H1 (cell line): Measurements from ENCODE around the gene CHCHD6. TPM values are rescaled to one million over a fixed set of nuclear protein-coding genes. Genes with fewer than 3 reads are reported as not detected.

Experiments
- CTCF ChIA-PET: fragments of 300-600 bp; sonication (Branson Sonifier 250); formaldehyde crosslinking; loops from one replicate; lab custom pipeline; 2021; ENCODE audit not compliant: partially characterized antibody; lab: Charles Lee
- POLR2A ChIA-PET: fragments of 300-600 bp; sonication (Branson Sonifier 250); formaldehyde crosslinking; loops from one replicate; lab custom pipeline; 2021; ENCODE audit warnings: inconsistent platforms; ENCODE audit not compliant: partially characterized antibody; lab: Charles Lee
- DNase-seq, 2 experiments: peaks; one replicate each; pipeline versions ENCODE4 v3.0.0 to v3.0.0-alpha.2; 2010 to 2022; ENCODE audit warnings: low spot score in 2 of 2, low read depth in 1 of 2, mixed read lengths in 1 of 2
- FAIRE-seq: peaks from 2 replicates; lab custom pipeline; 2011; peaks lifted over from hg19 to GRCh38; lab: Jason Lieb, UNC
- H2AFZ ChIP-seq: 2 replicates; pipeline ENCODE4 v1.8.1; 2012; ENCODE audit warnings: low read length, inconsistent platforms
- H2AK5ac ChIP-seq: 2 replicates; pipeline ENCODE4 v1.6.1; 2013; ENCODE audit warnings: low read depth, low read length
- H2BK120ac ChIP-seq: replicated peaks from 2 replicates; pipeline ENCODE3; 2013; ENCODE audit warnings: low read depth, low read length, inconsistent platforms
- H2BK12ac ChIP-seq: 2 replicates; pipeline ENCODE4 v1.6.1; 2013; ENCODE audit warnings: low read depth, low read length
- H2BK15ac ChIP-seq: 2 replicates; pipeline ENCODE4 v1.6.1; 2013; ENCODE audit warnings: low read length
- H2BK20ac ChIP-seq: 2 replicates; pipeline ENCODE4 v1.6.1; 2013; ENCODE audit warnings: low read length
- H2BK5ac ChIP-seq: 2 replicates; pipeline ENCODE4 v1.6.1; 2013; ENCODE audit warnings: low read depth, low read length
- H3K14ac ChIP-seq: 2 replicates; pipeline ENCODE4 v1.6.1; 2013; ENCODE audit warnings: inconsistent platforms; ENCODE audit not compliant: insufficient read length
- H3K18ac ChIP-seq: 2 replicates; pipeline ENCODE4 v1.6.1; 2013; ENCODE audit warnings: low read length; ENCODE audit errors: extremely low read depth
- H3K23ac ChIP-seq: 2 replicates; pipeline ENCODE4 v1.6.1; 2013; ENCODE audit warnings: inconsistent platforms; ENCODE audit not compliant: insufficient read length
- H3K23me2 ChIP-seq: 2 replicates; pipeline ENCODE4 v1.6.1; 2013; ENCODE audit warnings: low read depth, low read length
- H3K27ac ChIP-seq: 2 replicates; pipeline ENCODE4 v1.6.1; 2011; ENCODE audit warnings: low read depth, low read length, inconsistent platforms
- H3K27me3 ChIP-seq, 4 experiments: replicated peaks in 1 of 4; 1 replicate in 1 of 4; 2 replicates in 3 of 4; pipeline versions ENCODE4 v1.6.1 to v1.8.1; 2011 to 2013; ENCODE audit warnings: low read length in 3 of 4, mild to moderate bottlenecking in 3 of 4, inconsistent platforms in 2 of 4, mixed read lengths in 2 of 4, moderate library complexity in 1 of 4; ENCODE audit not compliant: control insufficient read depth in 3 of 4, insufficient read depth in 3 of 4; ENCODE audit errors: extremely low read depth in 1 of 4
- H3K36me3 ChIP-seq, 4 experiments: 2 replicates each; pipeline versions ENCODE4 v1.6.1 to v1.8.1; 2011 to 2013; ENCODE audit warnings: mild to moderate bottlenecking in 4 of 4, low read length in 3 of 4, moderate library complexity in 2 of 4, control low read depth in 1 of 4, inconsistent platforms in 1 of 4; ENCODE audit not compliant: insufficient read depth in 4 of 4, control insufficient read depth in 2 of 4
- H3K4ac ChIP-seq: replicated peaks from 2 replicates; pipeline ENCODE3; 2013; ENCODE audit warnings: low read length, low read depth, mixed read lengths, inconsistent platforms; ENCODE audit not compliant: insufficient read length
- H3K4me1 ChIP-seq, 4 experiments: replicated peaks in 1 of 4; 1 replicate in 1 of 4; 2 replicates in 3 of 4; pipeline versions ENCODE4 v1.6.1 to v1.8.1; 2011 to 2013; ENCODE audit warnings: low read length in 3 of 4, inconsistent platforms in 2 of 4, mixed read lengths in 1 of 4; ENCODE audit not compliant: insufficient read depth in 4 of 4, control insufficient read depth in 3 of 4
- H3K4me2 ChIP-seq, 2 experiments: 2 replicates each; pipeline versions ENCODE4 v1.6.1 to v1.8.1; 2011 to 2013; ENCODE audit warnings: low read depth in 2 of 2, low read length in 2 of 2, control low read depth in 1 of 2, inconsistent platforms in 1 of 2, mild to moderate bottlenecking in 1 of 2; ENCODE audit not compliant: insufficient read depth in 1 of 2
- H3K4me3 ChIP-seq, 4 experiments: fragments of 200-600, 300-600 bp in 1 of 4; sonication (generic), shearing (Covaris generic), sonication (Bioruptor Twin) in 1 of 4; 2 replicates each; pipeline versions ENCODE4 v1.5.1 to v1.8.1; 2011 to 2016; ENCODE audit warnings: low read length in 4 of 4, low read depth in 3 of 4, control low read depth in 2 of 4, inconsistent platforms in 2 of 4, mild to moderate bottlenecking in 2 of 4, mixed read lengths in 1 of 4, moderate library complexity in 1 of 4; ENCODE audit not compliant: insufficient read depth in 2 of 4; ENCODE audit errors: extremely low read depth in 1 of 4
- H3K56ac ChIP-seq: replicated peaks from 2 replicates; pipeline ENCODE3; 2013; ENCODE audit warnings: low read depth, mild to moderate bottlenecking, mixed read lengths, low read length, inconsistent platforms; ENCODE audit not compliant: insufficient read length
- H3K79me1 ChIP-seq: 2 replicates; pipeline ENCODE4 v1.6.1; 2013; ENCODE audit warnings: low read depth, low read length, control low read depth
- H3K79me2 ChIP-seq, 2 experiments: 2 replicates each; pipeline versions ENCODE4 v1.6.1 to v1.8.1; 2012 to 2013; ENCODE audit warnings: low read length in 2 of 2, mild to moderate bottlenecking in 2 of 2, inconsistent platforms in 1 of 2; ENCODE audit not compliant: insufficient read depth in 2 of 2, control insufficient read depth in 1 of 2
- H3K9ac ChIP-seq, 4 experiments: replicated peaks in 1 of 4; 1 replicate in 1 of 4; 2 replicates in 3 of 4; pipeline versions ENCODE4 v1.6.1 to v1.8.1; 2011 to 2013; ENCODE audit warnings: low read depth in 3 of 4, low read length in 3 of 4, control low read depth in 2 of 4, mild to moderate bottlenecking in 2 of 4, moderate library complexity in 2 of 4, inconsistent platforms in 1 of 4; ENCODE audit errors: extremely low read depth in 1 of 4
- H3K9me3 ChIP-seq, 2 experiments: 2 replicates each; pipeline versions ENCODE4 v1.6.1 to v1.8.1; 2012 to 2013; ENCODE audit warnings: mild to moderate bottlenecking in 2 of 2, moderate library complexity in 2 of 2, control low read depth in 1 of 2, inconsistent platforms in 1 of 2, low read depth in 1 of 2, low read length in 1 of 2, mixed read lengths in 1 of 2; ENCODE audit not compliant: insufficient read depth in 2 of 2
- H4K20me1 ChIP-seq, 2 experiments: replicated peaks in 1 of 2; 2 replicates each; pipeline versions ENCODE3 to v1.8.1; 2011 to 2013; ENCODE audit warnings: inconsistent platforms in 2 of 2, low read length in 2 of 2, mild to moderate bottlenecking in 1 of 2; ENCODE audit not compliant: insufficient read depth in 2 of 2, control insufficient read depth in 1 of 2
- H4K5ac ChIP-seq: 2 replicates; pipeline ENCODE4 v1.6.1; 2013; ENCODE audit warnings: low read length, low read depth, mixed read lengths, inconsistent platforms; ENCODE audit not compliant: insufficient read length
- H4K8ac ChIP-seq: 2 replicates; pipeline ENCODE4 v1.8.0; 2013; ENCODE audit warnings: mild to moderate bottlenecking, moderate library complexity, low read length, inconsistent platforms; ENCODE audit not compliant: insufficient read depth; ENCODE audit errors: extremely low read depth
- H4K91ac ChIP-seq: replicated peaks from 2 replicates; pipeline ENCODE3; 2013; ENCODE audit warnings: low read length, mixed read lengths, inconsistent platforms; ENCODE audit not compliant: insufficient read length
- WGBS, 2 experiments: shearing (Covaris generic) in 1 of 2; methylation state at CpG; one replicate each; pipeline versions ENCODE4 v1.1.6 to v1.1.7; 2013 to 2015; ENCODE audit warnings: low lambda C conversion rate in 2 of 2, mixed read lengths in 2 of 2, inconsistent platforms in 1 of 2, low coverage in 1 of 2, missing lambda C conversion rate in 1 of 2; ENCODE audit not compliant: insufficient replicate concordance in 2 of 2, insufficient coverage in 1 of 2, insufficient read length in 1 of 2; ENCODE audit errors: extremely low coverage in 1 of 2, missing lambda C conversion rate in 1 of 2; 5-methylcytosine and 5-hydroxymethylcytosine counted together
- polyA plus RNA-seq, 7 experiments: library from polyadenylated mRNA; depleted of rRNA in 3 of 7; stranded (reverse) in 5 of 7; unstranded in 2 of 7; fragments of >200 nt in 5 of 7; fragments of 200-250 nt in 2 of 7; gene quantifications; 1 replicate in 5 of 7; 2 replicates in 1 of 7; 4 replicates in 1 of 7; pipeline versions ENCODE4 v1.2.1 to v1.2.3, GENCODE V29; 2011 to 2013; ENCODE audit warnings: missing spikeins in 2 of 7, mixed read lengths in 2 of 7
- total RNA-seq: library from RNA; stranded (reverse); fragmentation: NEBNext Ultra II Directional; extraction: Animal tissue kit (Norgen Biotek cat#: 25700); gene quantifications from 2 replicates; pipeline ENCODE4 v1.2.1, GENCODE V29; 2021

CHCHD6 gene
- total and polyA plus RNA-seq, 2 of the 8 experiments (the other 6 are each of a cell fraction or from before 2014, with no cell fraction given) = 32.4 to 37.6 TPM

- Histone ChIP-seq H3K4ac (no peak overlapping the region), H3K4me3 (no peak overlapping the region), H3K36me3 (no peaks in the 10 kb centered on the region), H3K4me1 (peaks cover 0 to 2% (median 0%) of the 10 kb centered on the region in 4 experiments; a peak in 1 of 7 replicates), H2BK12ac (no peak overlapping the region), H2AK5ac (no peak overlapping the region), H4K91ac (no peak overlapping the region), H3K23ac (no peak overlapping the region), H4K20me1 (no peaks in the 10 kb centered on the region), H3K4me2 (no peak overlapping the region), H3K23me2 (no peaks in the 10 kb centered on the region; the same call in 1 of the 2 replicates), H3K9ac (no peak overlapping the region), H3K56ac (no peak overlapping the region), H3K79me1 (no peaks in the 10 kb centered on the region), H3K79me2 (no peaks in the 10 kb centered on the region), H2BK15ac (no peak overlapping the region), H2BK5ac (no peak overlapping the region), H2BK120ac (no peak overlapping the region), H3K18ac (no peak overlapping the region), H2BK20ac (no peak overlapping the region), H4K5ac (no peak overlapping the region), H3K14ac (no peak overlapping the region), H2AFZ (no peak overlapping the region), H3K27me3 (0 out of 7 replicates have a peak, but pooled peaks cover 0 to 2% (median 0%) of the 10 kb centered on the region in 4 experiments), H3K27ac (no peak overlapping the region), H3K9me3 (no peaks in the 10 kb centered on the region; a peak in 1 of 4 replicates), H4K8ac (no peak overlapping the region)
- DNase-seq (peak in 1 of 2 experiments; percentile 26), FAIRE-seq (no peak)
- ChIA-PET POLR2A (no interaction called here), CTCF (interaction anchor here (0.6 to 1.4 kb wide), 4 partner anchors 8 to 174 kb away, joined by 3 read pairs; no protein-coding TSS in a partner anchor)
- WGBS, 2 experiments = 93% methylated on average over 5 of the region's 5 CpGs; no CpG with 5 or more reads in 1 of the 2 experiments
Observed at GRCh38 chr3:126696701-126697267, 7.3 kb upstream of the CHCHD6 start.
